ENCODE measurements around the gene MPP1.

DNA sequence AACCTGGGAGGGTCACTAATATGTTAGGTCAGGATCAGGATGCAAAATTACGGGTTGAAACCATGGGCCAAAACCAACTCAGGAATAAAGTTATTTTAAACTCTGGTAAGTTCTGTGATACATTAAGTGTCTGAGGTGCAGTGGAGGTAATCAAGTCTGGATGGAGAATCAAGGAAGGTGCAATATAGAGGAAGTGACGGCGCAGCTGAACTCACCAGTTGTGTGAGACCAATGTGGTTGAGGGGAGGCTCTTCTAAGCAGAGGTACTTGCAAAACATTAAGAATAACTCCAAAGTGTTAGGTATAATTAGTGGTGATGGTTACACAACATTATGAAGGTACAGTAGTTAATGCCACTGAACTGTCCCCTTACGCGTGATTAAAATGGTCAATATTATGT is 74.1 kb downstream of the MPP1 start:
- TF ChIP-seq CTCF (IDR thresholded peaks at IDR 0.05): no peak
- no peak for TF ChIP-seq POLR2A (IDR thresholded peaks at IDR 0.05)
